Subcutaneous adipose tissue (tissue), 4 donors: ENCODE measurements around the gene ZNF507. TPM values are rescaled to one million over a fixed set of nuclear protein-coding genes. Genes with fewer than 3 reads are reported as not detected.

Source experiments
- total RNA-seq, 4 donors: library from RNA; depleted of rRNA; stranded (reverse); fragments of >200 nt; gene quantifications; one replicate each; pipeline ENCODE4 v1.1.0, GENCODE V29; 2016
- TF ChIP-seq, protein P1 (sequence below): fragments of 450-650 bp; IDR thresholded peaks from one replicate; pipeline ENCODE4 v1.5.1; 2016; ENCODE audit warnings: low read depth, mild to moderate bottlenecking, control low read depth, antibody characterized with exemption, moderate library complexity

Gene ZNF507
- total RNA-seq, 4 donors from 2014 or later: 14.1 to 22.0 (median 20.3) TPM

DNA sequence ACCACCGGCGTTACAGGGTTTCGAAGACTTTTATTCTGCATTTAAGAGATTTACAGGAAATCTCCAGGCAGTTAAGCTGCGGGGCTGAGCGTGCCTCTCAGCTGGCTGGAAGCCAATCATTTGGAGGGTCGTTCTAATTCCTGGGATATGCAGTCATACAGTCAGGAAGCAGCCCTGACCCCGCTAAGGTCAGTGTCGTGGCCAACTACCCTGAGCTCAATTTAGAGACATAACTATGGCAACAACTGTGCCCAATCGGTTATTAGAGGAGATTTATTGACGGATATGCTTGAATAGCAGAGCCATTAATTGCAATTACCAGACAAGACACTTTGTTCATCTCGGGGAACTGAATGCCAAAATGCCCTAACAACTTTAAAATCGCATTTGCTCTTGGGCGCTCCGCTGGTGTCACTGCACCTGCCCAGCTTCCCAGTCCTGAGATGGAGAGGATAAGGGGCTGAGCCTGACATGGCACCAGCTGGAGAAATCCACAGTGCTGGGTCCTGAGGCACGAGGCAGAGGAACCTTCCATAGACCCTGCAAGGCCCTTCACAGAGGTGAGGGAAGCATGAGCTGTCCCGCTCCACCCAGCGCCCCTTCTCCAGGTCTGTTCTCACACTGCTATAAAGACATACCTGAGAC, 15.1 kb upstream of the ZNF507 start:
- TF ChIP-seq, protein P1, sequence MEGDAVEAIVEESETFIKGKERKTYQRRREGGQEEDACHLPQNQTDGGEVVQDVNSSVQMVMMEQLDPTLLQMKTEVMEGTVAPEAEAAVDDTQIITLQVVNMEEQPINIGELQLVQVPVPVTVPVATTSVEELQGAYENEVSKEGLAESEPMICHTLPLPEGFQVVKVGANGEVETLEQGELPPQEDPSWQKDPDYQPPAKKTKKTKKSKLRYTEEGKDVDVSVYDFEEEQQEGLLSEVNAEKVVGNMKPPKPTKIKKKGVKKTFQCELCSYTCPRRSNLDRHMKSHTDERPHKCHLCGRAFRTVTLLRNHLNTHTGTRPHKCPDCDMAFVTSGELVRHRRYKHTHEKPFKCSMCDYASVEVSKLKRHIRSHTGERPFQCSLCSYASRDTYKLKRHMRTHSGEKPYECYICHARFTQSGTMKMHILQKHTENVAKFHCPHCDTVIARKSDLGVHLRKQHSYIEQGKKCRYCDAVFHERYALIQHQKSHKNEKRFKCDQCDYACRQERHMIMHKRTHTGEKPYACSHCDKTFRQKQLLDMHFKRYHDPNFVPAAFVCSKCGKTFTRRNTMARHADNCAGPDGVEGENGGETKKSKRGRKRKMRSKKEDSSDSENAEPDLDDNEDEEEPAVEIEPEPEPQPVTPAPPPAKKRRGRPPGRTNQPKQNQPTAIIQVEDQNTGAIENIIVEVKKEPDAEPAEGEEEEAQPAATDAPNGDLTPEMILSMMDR: no peak

DNA sequence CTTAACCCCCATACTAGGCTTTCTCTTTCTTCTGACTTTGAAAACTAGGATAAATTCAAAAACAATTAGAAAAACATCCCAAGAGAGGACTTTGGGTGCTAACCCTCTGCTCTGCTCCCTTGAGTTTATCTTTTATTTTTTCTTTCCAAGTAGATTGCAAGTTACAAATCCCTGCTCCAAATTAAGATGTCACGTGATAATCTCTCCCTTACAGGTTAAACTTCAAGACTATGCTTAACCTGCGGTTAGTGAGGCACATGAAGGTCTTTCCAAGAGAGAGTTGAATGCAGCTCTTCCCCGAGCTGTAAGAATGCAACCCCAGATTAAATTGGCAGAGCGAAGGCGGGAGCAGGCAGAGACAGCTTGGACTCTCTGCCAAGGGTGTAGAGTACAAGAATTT, 12.2 kb upstream of the ZNF507 start:
- TF ChIP-seq, protein P1: no peak

DNA sequence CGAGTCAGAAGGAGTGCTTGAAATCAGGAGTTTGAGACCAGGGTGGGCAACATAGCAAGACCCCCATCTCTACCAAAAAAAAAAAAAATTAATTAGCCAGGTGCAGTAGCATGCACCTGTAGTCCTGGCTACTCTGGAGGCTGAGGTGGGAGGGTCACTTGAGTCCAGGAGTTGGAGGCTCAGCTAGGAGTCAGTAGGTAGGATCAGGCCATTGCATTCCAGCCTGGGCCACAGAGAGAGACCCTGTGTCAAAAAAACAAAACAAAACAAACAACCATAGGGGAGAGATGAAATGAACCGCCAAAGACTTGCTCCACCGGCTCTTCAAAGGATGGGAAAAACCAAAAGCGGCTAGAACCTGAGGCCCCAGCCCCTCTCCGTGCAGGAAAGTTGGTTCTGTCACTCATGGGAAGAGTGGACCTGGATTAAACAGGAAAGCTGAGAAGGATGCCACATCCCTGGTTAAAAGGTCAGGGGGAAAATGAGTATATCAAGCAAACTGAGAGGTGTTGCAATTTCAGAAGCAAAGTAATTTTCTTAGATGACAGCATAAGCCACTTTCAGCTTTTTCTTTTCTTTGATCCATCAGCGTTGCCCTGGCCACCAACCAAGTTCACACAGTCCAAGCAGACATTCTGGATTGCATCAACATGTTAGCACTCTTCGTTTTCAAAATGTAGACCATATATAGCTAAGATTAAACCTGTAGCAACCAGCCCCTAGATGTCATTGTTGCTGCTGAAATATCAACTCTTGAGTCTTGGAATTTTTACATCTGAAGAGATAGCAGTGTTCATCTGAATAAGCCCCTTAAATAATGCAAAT, 8.9 kb upstream of the ZNF507 start:
- TF ChIP-seq, protein P1: no peak

DNA sequence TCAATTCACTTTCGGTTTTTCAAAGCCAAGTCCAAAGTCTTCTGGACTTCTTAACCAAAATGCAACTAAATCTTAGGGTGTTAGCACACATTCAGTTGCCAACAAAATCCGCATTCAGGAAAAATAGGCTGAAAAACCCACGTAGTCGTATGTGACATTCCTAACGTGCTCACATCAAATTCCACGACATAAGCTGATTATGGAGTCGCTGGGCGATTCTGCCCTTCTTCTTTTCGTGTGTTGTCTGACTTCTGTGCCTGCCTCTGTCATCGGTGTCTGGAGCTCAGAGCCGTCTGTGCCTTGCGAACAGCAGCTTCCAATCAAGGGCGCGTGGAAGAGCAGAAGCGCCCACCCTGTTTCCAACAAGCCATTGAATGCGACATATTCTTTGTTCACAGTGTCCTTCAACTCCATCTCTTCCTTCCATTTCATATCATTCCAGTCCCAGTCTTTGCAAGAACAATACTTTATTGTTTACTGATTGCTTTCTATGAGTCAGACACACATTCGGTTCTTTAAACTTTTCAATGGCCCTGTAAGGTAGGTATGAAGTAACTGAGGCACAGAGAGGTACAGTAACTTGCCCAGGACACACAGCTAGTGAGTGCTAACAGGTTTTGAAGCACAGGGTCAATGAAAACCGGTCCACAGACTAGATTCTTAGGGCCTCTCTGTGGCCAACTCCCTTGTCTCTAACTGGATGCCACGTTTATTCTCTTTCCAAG, 8.2 kb upstream of the ZNF507 start:
- TF ChIP-seq, protein P1: no peak

DNA sequence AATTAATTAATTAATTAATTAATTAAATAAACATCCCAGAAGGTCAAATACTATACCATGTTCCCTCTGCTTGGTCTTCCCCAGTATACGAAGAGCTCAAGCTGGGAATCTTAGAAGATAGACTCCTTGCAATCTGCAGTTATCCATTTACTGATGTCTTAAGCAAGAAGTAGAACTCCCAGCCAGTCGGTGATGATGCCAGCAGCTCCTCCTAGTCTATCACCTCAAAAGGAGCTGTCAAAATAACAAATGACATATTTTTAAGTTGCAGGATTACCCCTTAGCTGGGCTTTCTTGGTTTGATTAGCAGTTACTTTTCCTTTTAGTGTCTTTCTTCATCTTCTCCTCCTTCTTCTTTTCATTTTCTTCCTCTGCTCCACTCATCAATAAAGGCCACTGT, 6.0 kb upstream of the ZNF507 start:
- TF ChIP-seq, protein P1: no peak

DNA sequence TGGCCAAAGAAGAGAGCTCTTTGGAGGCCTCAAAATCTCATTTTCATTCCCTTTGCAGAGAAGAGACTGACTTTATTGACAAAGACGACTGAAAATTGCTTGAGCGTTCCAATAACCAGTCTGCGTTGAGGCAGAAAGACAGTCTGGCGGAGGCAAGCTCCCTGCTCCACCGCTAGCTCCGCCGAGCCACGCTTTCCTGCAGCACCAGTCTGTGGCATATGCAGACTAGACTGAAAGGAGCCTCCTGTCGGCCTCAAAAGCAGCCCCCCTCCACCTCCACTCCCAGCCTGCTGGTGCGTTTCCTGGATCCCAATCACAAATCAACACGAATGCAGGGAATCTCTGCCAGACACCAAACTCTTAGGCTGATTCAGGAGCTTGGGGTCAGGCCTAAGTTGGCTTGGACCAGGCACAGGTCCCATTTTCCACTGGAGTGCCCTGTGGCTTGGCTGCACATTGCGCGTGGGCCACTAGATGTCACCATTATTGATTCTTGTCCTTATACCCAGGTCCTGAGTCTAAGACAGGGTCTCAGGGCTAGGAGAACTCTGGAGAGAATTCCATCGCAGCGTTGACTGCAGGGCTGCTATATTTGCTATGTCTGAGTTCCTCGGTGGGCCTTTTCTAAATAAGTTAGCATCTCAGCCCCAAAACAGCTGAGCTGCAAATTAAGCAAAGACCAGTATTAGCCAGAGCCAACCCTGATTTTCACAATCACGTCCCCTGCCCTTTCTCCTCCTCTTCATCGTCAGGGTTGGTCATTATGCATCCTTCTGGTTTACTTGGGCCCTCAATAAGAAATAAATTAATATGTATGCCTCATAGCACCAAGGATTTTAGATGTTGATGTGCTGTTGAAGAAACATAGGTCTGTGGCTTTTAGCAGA, 5.2 kb upstream of the ZNF507 start:
- TF ChIP-seq, protein P1: no peak
